ENCODE results near the gene IL13.

Gene IL13

DNA sequence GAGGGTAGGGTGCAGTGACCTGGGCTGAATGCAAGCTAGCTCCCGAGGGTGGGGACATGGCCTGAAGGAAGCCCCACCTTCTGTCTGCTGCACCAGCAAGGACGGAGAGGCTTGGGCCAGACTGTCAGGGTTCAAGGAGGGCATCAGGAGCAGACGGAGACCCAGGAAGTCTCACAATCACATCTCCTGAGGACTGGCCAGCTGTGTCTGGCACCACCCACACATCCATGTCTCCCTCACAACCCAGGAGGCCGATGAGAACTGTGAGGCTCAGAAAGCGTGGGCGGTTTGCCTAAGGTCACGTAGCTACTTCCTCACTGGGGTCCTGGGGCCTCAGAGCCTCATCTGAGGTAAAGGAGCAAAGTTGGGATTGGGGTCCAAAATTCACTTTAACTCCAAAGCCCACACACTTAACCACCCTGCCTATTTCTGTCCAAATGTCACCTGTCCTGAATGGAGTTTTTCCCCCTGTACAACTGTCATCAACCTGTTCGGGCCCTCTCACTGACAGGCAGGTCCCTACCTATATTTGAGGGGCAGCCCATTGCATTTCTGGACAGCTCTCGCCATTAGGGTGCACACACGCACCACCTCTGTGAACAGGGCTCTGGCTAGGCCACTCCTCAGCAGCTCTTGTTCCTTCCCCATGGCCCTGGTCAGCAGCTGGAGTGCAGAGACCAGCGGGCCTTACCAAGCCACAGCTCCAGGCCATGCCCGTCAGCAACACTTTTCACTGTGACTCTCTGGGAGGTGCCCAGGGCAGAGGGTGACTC, 3.4 kb downstream of the IL13 start:
- no peaks in the 10 kb centered on the region for H3K9me3 ChIP-seq
- intact Hi-C loops (cut with DNase I; ENCODE audit: low total_unique reads) = no loop called here
- no peak for DNase-seq
- H3K27me3 ChIP-seq = peaks cover 0 to 3% of the 10 kb centered on the region in 2 donors
- H3K27ac ChIP-seq = no peak overlapping the region
- H3K4me3 ChIP-seq = no peak overlapping the region
- no peaks in the 10 kb centered on the region for H3K36me3 ChIP-seq
- TF ChIP-seq, protein P1, sequence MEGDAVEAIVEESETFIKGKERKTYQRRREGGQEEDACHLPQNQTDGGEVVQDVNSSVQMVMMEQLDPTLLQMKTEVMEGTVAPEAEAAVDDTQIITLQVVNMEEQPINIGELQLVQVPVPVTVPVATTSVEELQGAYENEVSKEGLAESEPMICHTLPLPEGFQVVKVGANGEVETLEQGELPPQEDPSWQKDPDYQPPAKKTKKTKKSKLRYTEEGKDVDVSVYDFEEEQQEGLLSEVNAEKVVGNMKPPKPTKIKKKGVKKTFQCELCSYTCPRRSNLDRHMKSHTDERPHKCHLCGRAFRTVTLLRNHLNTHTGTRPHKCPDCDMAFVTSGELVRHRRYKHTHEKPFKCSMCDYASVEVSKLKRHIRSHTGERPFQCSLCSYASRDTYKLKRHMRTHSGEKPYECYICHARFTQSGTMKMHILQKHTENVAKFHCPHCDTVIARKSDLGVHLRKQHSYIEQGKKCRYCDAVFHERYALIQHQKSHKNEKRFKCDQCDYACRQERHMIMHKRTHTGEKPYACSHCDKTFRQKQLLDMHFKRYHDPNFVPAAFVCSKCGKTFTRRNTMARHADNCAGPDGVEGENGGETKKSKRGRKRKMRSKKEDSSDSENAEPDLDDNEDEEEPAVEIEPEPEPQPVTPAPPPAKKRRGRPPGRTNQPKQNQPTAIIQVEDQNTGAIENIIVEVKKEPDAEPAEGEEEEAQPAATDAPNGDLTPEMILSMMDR (IDR thresholded peaks at IDR 0.05) = no peak
- peaks cover 0 to 7% (median 5%) of the 10 kb centered on the region in 4 donors for H3K4me1 ChIP-seq

DNA sequence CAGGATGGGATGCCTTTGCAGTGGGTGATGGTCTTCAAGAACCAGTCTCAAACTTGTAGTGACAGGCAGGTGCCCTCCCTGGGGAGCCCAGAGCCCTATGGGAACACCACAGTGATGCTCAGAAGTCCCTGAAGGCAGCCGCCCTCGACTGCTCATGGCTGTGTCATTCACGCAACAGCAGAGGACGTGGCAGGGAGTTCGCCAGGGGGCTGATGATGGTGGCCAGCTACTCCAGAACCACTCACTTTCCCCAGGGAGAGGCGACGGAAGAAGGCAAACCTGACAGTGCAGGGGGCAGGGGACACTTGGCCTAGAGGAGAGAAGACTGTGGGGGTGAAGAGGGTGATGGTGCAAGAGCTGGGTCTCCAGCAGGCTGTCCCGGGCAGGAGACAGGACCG, 4.0 kb downstream of the IL13 start:
- TF ChIP-seq, protein P1 (IDR thresholded peaks at IDR 0.05) = no peak
- no peak overlapping the region for H3K27ac ChIP-seq

DNA sequence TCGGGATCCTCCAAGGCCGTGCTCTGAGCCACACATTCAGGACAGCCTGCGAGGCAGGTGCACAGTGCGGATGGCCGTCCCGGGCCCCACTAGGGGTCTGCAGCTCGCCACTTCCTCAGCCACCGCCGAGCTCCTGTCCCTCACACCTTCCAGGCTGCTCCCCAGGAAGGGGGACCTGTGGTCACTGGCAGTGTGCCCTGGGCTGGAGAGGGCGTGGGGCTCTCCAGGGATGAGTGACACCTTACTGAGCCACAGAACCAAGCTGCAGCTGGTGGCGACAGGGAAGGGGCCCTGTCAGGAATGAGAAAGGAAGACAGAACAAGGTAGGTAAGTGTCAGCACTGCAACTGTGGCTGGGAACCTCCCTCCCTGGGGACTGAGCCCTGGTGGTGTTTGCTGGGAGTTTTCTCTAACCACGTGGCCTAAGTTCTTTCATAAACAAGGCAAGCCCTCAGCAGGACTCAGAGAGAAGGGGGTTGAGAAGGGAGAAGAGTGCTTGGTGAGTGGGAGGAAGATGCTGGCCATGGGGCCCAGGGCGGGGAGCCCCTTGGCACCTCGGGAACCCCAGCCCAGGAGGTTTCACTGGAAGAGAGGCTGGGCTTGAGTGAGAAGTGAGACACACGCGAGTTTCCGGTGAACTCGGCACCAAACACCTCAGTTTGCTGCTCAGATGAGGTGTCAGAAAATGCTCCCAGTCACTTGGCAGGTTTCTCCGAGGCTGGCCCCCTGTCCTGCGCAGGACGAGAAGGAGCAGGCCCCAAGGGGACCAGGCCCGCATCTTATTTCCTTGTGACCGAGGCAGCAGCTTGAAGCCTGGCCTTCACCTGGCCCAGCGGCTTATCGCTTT, 5.2 kb downstream of the IL13 start:
- H3K27ac ChIP-seq = no peak overlapping the region

More for the DNA sequence above, 4.0 kb downstream of the IL13 start:
- DNase-seq = no peak
- Histone ChIP-seq H3K9me3 (no peaks in the 10 kb centered on the region), H3K4me1 (peaks cover 0 to 3% (median 1%) of the 10 kb centered on the region in 4 donors), H3K36me3 (no peaks in the 10 kb centered on the region), H3K4me3 (no peak overlapping the region), H3K27me3 (no peaks in the 10 kb centered on the region)
- intact Hi-C loops (cut with DNase I; ENCODE audit: low total_unique reads) = no loop called here

DNA sequence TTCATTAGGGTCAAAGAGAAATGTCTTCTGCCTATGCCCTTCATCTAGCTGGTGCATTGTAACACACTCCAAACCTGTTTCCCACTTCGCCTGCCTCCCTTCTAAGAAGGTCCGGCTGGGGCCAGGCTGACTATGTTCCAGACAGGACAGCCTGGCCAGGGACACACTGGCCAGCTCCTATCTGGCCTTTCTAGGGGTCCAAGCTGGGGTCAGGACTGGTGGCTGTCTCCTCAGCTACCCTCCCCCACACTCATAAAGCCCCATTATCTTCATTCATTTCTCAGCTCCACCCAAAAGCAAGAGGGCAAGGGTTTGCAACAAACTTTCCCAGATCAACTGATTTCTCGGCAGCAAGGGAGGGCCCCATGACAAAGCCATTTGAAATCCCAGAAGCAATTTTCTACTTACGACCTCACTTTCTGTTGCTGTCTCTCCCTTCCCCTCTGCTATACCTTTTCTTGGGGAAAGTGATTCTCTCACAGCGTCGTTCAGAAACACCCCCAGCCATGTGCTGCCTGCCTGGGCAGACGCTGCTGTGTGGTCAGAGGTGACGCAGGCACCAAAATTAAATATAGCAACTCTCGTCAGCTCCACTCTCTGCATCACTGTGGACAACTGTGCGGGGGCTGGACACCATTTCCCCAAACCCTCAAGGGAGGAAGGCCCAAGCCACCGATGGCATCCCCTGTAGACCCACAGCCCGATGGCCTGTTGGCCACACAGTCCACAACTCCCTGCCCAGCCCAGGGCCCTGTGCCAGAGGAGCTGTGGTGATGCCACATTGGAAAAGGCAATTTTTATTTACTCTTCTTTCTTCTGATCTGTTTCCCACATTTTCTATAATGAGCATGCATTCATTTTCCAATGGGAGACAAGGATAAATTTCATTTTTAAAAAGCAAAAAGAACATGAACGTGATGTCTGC, 6.1 kb downstream of the IL13 start:
- Histone ChIP-seq H3K4me1 (peaks cover 0 to 3% (median 1%) of the 10 kb centered on the region in 4 donors), H3K36me3 (no peaks in the 10 kb centered on the region), H3K9me3 (no peaks in the 10 kb centered on the region), H3K27ac (no peak overlapping the region), H3K4me3 (no peak overlapping the region), H3K27me3 (no peaks in the 10 kb centered on the region)
- DNase-seq = no peak
- TF ChIP-seq, protein P1 (IDR thresholded peaks at IDR 0.05) = no peak
- intact Hi-C loops (cut with DNase I; ENCODE audit: low total_unique reads) = no loop called here

More for the DNA sequence above, 5.2 kb downstream of the IL13 start:
- intact Hi-C loops (cut with DNase I; ENCODE audit: low total_unique reads) = no loop called here
- no peaks in the 10 kb centered on the region for H3K27me3 ChIP-seq
- TF ChIP-seq, protein P1 (IDR thresholded peaks at IDR 0.05) = no peak
- DNase-seq = no peak
- H3K4me1 ChIP-seq = peaks cover 0 to 3% (median 1%) of the 10 kb centered on the region in 4 donors
- H3K4me3 ChIP-seq = no peak overlapping the region
- no peaks in the 10 kb centered on the region for H3K36me3 ChIP-seq
- no peaks in the 10 kb centered on the region for H3K9me3 ChIP-seq

DNA sequence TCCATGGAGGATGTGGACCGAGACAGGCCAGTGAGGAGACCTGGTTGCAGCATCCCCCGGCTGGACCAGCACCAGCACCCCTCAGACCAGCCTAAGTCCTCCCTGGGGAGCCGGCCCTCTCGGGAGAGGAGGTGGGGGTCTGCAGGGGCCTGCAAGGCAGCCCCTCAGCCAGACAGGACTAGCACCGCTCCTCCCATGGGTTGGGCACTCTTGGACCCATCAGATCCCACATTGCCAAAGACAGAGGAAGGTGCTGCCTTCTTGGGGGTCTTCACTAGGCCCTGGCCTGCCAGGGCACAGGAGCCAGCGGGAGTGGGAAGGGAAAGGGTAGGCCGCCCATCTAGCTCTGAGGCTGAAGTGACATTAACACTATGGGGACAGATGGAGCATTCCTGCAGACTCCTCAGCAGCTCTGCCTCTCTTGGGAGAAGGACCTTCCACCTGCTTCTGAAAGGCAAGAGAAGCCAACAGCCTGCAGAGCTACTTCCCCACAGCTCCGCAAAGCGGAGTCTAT, 6.8 kb downstream of the IL13 start:
- no peaks in the 10 kb centered on the region for H3K36me3 ChIP-seq
- H3K27ac ChIP-seq = no peak overlapping the region
- TF ChIP-seq, protein P1 (IDR thresholded peaks at IDR 0.05) = no peak
- no peak for DNase-seq
- peaks cover 0 to 3% (median 1%) of the 10 kb centered on the region in 4 donors for H3K4me1 ChIP-seq
- no peaks in the 10 kb centered on the region for H3K27me3 ChIP-seq
- no peak overlapping the region for H3K4me3 ChIP-seq
- no peaks in the 10 kb centered on the region for H3K9me3 ChIP-seq
- intact Hi-C loops (cut with DNase I; ENCODE audit: low total_unique reads) = no loop called here

Data from tibial artery (tissue), 4 donors.